Coronary artery (tissue), 2 donors: Measurements from ENCODE around the gene HBS1L.

ENCODE experiments used
- DNase-seq: peaks from one replicate; pipeline ENCODE4 v3.0.0-alpha.2; 2017; ENCODE audit warnings: low spot score
- H3K27ac ChIP-seq, 2 donors: fragments of 200-600 bp; sonication (generic); one replicate each; pipeline ENCODE4 v1.5.1; 2016 to 2019
- H3K4me3 ChIP-seq: fragments of 200-600 bp; sonication (generic); 2 replicates; pipeline ENCODE4 v1.5.1; 2016; ENCODE audit warnings: mild to moderate bottlenecking, moderate library complexity
- TF ChIP-seq, protein P1 (sequence below): fragments of 200-600 bp; sonication (generic); IDR thresholded peaks from one replicate; pipeline ENCODE4 v1.5.1; 2019; ENCODE audit warnings: antibody characterized with exemption

The HBS1L gene

DNA sequence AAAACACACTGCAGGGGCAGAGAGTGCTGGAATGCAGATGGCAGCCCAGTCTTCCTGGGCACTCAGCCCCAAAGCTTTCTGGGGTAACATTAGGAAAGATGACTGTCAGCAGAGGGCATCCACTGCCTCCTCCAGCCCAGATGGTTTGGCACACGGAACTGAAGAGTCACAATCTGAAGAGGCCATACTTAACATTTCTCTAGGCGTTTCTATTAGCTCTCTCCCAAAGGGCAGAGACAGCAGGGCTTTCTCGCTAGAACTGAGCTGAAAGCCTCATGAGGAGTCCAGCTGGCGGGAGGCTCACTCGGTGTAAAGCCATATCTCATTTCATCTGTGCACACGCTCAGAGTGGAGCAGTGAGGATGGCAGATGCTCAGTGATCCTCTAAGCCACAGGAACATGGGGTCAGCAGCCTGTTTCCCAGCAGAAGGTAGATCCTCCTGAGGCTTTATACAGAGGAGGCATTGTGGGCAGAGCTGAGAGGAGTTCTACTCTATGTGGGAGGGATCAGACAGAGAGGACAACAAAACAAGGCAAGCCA lies 132.8 kb downstream of the HBS1L start:
- TF ChIP-seq, protein P1, sequence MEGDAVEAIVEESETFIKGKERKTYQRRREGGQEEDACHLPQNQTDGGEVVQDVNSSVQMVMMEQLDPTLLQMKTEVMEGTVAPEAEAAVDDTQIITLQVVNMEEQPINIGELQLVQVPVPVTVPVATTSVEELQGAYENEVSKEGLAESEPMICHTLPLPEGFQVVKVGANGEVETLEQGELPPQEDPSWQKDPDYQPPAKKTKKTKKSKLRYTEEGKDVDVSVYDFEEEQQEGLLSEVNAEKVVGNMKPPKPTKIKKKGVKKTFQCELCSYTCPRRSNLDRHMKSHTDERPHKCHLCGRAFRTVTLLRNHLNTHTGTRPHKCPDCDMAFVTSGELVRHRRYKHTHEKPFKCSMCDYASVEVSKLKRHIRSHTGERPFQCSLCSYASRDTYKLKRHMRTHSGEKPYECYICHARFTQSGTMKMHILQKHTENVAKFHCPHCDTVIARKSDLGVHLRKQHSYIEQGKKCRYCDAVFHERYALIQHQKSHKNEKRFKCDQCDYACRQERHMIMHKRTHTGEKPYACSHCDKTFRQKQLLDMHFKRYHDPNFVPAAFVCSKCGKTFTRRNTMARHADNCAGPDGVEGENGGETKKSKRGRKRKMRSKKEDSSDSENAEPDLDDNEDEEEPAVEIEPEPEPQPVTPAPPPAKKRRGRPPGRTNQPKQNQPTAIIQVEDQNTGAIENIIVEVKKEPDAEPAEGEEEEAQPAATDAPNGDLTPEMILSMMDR, result no peak
- DNase-seq, result no peak
- Histone ChIP-seq H3K4me3 (no peak overlapping the region), H3K27ac (no peak overlapping the region)

DNA sequence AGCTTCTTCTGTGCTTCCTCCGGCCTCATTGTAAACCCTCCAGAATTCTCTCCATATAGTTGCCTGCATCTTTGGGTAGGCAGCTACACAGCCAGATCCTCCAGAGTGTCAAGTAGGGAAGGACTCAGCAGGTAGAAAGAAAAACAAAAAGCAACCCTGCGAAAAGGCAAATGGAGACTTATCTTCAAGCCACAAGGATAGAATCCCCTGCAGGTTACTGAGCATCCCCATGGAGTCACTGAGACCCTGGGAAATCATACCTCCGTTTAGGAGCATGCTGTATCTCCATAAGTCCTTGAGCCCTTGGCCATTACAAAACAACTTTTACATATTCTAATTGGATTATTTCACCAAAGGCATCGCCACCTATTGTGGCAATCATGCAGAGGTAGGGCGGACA lies 133.3 kb downstream of the HBS1L start:
- no peak overlapping the region for H3K4me3 ChIP-seq
- no peak for DNase-seq
- H3K27ac ChIP-seq, result no peak overlapping the region
- TF ChIP-seq, protein P1, result no peak

DNA sequence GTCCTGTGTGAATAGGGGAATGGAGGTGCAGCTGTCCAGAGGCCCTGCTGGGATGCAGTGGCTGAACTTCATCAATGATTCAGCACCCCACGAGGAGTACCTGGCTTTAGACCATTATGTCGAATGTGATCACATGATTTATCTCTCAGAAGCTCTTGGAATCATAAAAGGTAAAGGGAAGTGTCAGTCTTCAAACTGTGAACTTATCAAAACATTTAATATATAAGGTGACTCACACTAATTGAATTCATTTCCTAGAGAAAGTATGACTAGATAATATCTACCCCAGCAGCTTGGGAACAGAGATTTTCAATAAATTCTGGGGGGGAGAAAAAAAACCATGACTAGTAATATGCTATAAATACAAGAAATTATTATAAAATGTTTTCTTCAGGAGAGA lies 134.2 kb downstream of the HBS1L start:
- H3K4me3 ChIP-seq, result no peak overlapping the region
- TF ChIP-seq, protein P1, result no peak
- no peak for DNase-seq
- no peak overlapping the region for H3K27ac ChIP-seq

DNA sequence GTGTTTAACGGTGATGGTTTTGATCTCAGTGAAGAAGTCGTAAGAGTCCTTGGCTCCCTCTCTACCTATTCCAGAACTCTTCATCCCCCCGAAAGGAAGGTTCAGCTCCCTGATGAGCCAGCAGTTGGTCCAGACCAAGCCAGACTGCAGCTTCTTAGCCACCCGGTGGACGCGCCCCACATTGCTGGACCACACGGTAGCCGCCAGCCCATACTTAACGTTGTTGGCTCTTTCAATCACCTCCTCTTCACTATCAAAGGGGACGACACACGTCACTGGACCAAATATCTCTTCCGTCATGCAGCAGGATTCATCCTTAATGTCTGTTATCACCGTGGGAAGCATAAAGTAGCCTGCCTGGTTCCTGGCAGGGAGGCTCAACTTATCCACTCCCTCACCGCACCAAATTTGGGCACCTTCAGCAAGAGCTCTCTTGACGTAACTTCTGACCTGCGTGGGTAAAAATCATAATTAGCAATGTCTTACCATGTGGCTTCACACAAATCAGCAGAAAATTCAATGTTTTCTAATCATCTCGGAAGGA lies 136.1 kb downstream of the HBS1L start:
- no peak for DNase-seq
- TF ChIP-seq, protein P1, result no peak
- no peak overlapping the region for H3K4me3 ChIP-seq
- H3K27ac ChIP-seq, result no peak overlapping the region

DNA sequence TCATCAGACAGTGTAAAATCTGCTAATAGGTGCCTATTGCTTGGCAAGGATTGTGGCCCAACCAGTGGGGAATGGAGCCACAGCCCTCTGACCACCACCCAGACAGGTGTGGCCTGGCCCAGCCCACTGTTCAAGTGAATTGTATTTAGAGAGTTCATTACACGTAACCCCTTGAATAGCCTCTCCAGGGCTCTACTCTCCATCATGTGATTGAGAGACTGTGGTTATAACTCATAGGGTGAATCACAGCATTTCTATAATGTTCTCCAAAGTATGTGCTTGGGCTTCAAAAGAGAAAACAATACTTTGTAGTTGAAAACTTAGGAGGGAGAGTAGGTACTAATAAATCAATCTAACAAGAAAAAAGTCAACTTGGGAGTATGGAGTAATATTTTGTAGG lies 143.1 kb downstream of the HBS1L start:
- Histone ChIP-seq H3K4me3 (no peak overlapping the region), H3K27ac (no peak overlapping the region)
- no peak for DNase-seq
- TF ChIP-seq, protein P1, result no peak

DNA sequence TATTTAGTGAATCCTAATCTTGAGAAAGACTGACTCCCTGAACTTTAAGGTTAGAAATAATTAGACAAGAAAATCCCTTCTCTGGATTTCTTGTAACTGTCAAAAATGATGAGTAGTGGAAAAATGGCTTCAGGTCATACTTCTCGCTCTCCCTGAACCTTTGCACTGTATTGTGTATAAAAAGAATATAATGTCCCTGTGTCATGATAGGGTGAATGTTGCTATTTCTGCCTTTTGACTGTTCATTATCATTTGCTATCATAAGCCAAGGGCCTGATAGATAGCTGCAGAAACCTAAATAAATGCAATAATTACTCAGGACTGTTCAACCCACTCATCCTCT lies 144.1 kb downstream of the HBS1L start:
- TF ChIP-seq, protein P1, result no peak
- Histone ChIP-seq H3K27ac (no peak overlapping the region), H3K4me3 (no peak overlapping the region)
- DNase-seq, result no peak
